ENCODE measurements around the gene RGS11.

GRCh38 chr16:317583-317982 is 41.8 kb upstream of the RGS11 start:
- TF ChIP-seq GLIS3 (CRISPR knock-in tag; IDR thresholded peaks at IDR 0.05) (no peak), TCF4 (CRISPR knock-in tag; IDR thresholded peaks at IDR 0.05; ENCODE audit: borderline replicate concordance) (no peak), CREB5 (CRISPR knock-in tag; IDR thresholded peaks at IDR 0.05; ENCODE audit: low read depth) (no peak), ESRRG (CRISPR knock-in tag; IDR thresholded peaks at IDR 0.05) (no peak), ZFP30 (CRISPR knock-in tag; IDR thresholded peaks at IDR 0.05) (no peak), ZFP3 (CRISPR knock-in tag; IDR thresholded peaks at IDR 0.05) (no peak), PATZ1 (CRISPR knock-in tag; IDR thresholded peaks at IDR 0.05; ENCODE audit: borderline replicate concordance) (no peak), ZC3H10 (CRISPR knock-in tag; IDR thresholded peaks at IDR 0.05) (no peak)
